Measurements from ENCODE around the gene COL4A2.

COL4A2 gene

GRCh38 chr13:110361365-110361911, 54.4 kb downstream of the COL4A2 start:
- Histone ChIP-seq H3K4me3 (ENCODE audit: insufficient read depth, low read depth, low read length, poor library complexity, severe bottlenecking) (no peak overlapping the region), H3K27ac (ENCODE audit: insufficient read depth, low read length, poor library complexity, severe bottlenecking) (no peak overlapping the region), H3K36me3 (ENCODE audit: control insufficient read depth, insufficient read depth, low read length) (no peaks in the 10 kb centered on the region), H3K4me1 (ENCODE audit: control insufficient read depth, insufficient read depth, low read length, poor library complexity, severe bottlenecking) (no peaks in the 10 kb centered on the region), H3K9me3 (ENCODE audit: control insufficient read depth, low read length) (no peaks in the 10 kb centered on the region), H3K27me3 (replicated peaks; ENCODE audit: control insufficient read depth, insufficient read depth, low read length, poor library complexity, severe bottlenecking) (no peaks in the 10 kb centered on the region)
- no peak for DNase-seq

GRCh38 chr13:110363010-110363409, 55.9 kb downstream of the COL4A2 start:
- Histone ChIP-seq H3K27ac (ENCODE audit: insufficient read depth, low read length, poor library complexity, severe bottlenecking) (no peak overlapping the region), H3K27me3 (replicated peaks; ENCODE audit: control insufficient read depth, insufficient read depth, low read length, poor library complexity, severe bottlenecking) (no peaks in the 10 kb centered on the region), H3K36me3 (ENCODE audit: control insufficient read depth, insufficient read depth, low read length) (no peaks in the 10 kb centered on the region), H3K4me3 (ENCODE audit: insufficient read depth, low read depth, low read length, poor library complexity, severe bottlenecking) (no peak overlapping the region), H3K4me1 (ENCODE audit: control insufficient read depth, insufficient read depth, low read length, poor library complexity, severe bottlenecking) (no peaks in the 10 kb centered on the region), H3K9me3 (ENCODE audit: control insufficient read depth, low read length) (no peaks in the 10 kb centered on the region)
- DNase-seq: no peak

- H3K4me3 ChIP-seq (ENCODE audit: insufficient read depth, low read depth, low read length, poor library complexity, severe bottlenecking): no peak overlapping the region
- DNase-seq: no peak
- H3K27me3 ChIP-seq (replicated peaks; ENCODE audit: control insufficient read depth, insufficient read depth, low read length, poor library complexity, severe bottlenecking): no peaks in the 10 kb centered on the region
- no peaks in the 10 kb centered on the region for H3K4me1 ChIP-seq (ENCODE audit: control insufficient read depth, insufficient read depth, low read length, poor library complexity, severe bottlenecking)
- no peaks in the 10 kb centered on the region for H3K9me3 ChIP-seq (ENCODE audit: control insufficient read depth, low read length)
- no peak overlapping the region for H3K27ac ChIP-seq (ENCODE audit: insufficient read depth, low read length, poor library complexity, severe bottlenecking)
- H3K36me3 ChIP-seq (ENCODE audit: control insufficient read depth, insufficient read depth, low read length): no peaks in the 10 kb centered on the region
Measured at GRCh38 chr13:110364081-110364480, 57.0 kb downstream of the COL4A2 start.

- no peak overlapping the region for H3K4me3 ChIP-seq (ENCODE audit: insufficient read depth, low read depth, low read length, poor library complexity, severe bottlenecking)
- H3K9me3 ChIP-seq (ENCODE audit: control insufficient read depth, low read length): no peaks in the 10 kb centered on the region
- H3K27me3 ChIP-seq (replicated peaks; ENCODE audit: control insufficient read depth, insufficient read depth, low read length, poor library complexity, severe bottlenecking): no peaks in the 10 kb centered on the region
- no peak overlapping the region for H3K27ac ChIP-seq (ENCODE audit: insufficient read depth, low read length, poor library complexity, severe bottlenecking)
- H3K4me1 ChIP-seq (ENCODE audit: control insufficient read depth, insufficient read depth, low read length, poor library complexity, severe bottlenecking): no peaks in the 10 kb centered on the region
- H3K36me3 ChIP-seq (ENCODE audit: control insufficient read depth, insufficient read depth, low read length): no peaks in the 10 kb centered on the region
- no peak for DNase-seq
Measured at GRCh38 chr13:110365876-110366275, 58.8 kb downstream of the COL4A2 start.

- H3K9me3 ChIP-seq (ENCODE audit: control insufficient read depth, low read length): no peaks in the 10 kb centered on the region
- no peak for DNase-seq
- H3K36me3 ChIP-seq (ENCODE audit: control insufficient read depth, insufficient read depth, low read length): no peaks in the 10 kb centered on the region
- no peaks in the 10 kb centered on the region for H3K4me1 ChIP-seq (ENCODE audit: control insufficient read depth, insufficient read depth, low read length, poor library complexity, severe bottlenecking)
- H3K27ac ChIP-seq (ENCODE audit: insufficient read depth, low read length, poor library complexity, severe bottlenecking): no peak overlapping the region
- no peaks in the 10 kb centered on the region for H3K27me3 ChIP-seq (replicated peaks; ENCODE audit: control insufficient read depth, insufficient read depth, low read length, poor library complexity, severe bottlenecking)
- H3K4me3 ChIP-seq (ENCODE audit: insufficient read depth, low read depth, low read length, poor library complexity, severe bottlenecking): no peak overlapping the region
Measured at GRCh38 chr13:110366733-110367132, 59.6 kb downstream of the COL4A2 start.

- Histone ChIP-seq H3K27ac (ENCODE audit: insufficient read depth, low read length, poor library complexity, severe bottlenecking) (no peak overlapping the region), H3K27me3 (replicated peaks; ENCODE audit: control insufficient read depth, insufficient read depth, low read length, poor library complexity, severe bottlenecking) (no peaks in the 10 kb centered on the region), H3K9me3 (ENCODE audit: control insufficient read depth, low read length) (no peaks in the 10 kb centered on the region), H3K4me1 (ENCODE audit: control insufficient read depth, insufficient read depth, low read length, poor library complexity, severe bottlenecking) (no peaks in the 10 kb centered on the region), H3K4me3 (ENCODE audit: insufficient read depth, low read depth, low read length, poor library complexity, severe bottlenecking) (no peak overlapping the region), H3K36me3 (ENCODE audit: control insufficient read depth, insufficient read depth, low read length) (no peaks in the 10 kb centered on the region)
- DNase-seq: no peak
Measured at GRCh38 chr13:110367620-110368019, 60.5 kb downstream of the COL4A2 start.

- Histone ChIP-seq H3K9me3 (ENCODE audit: control insufficient read depth, low read length) (no peaks in the 10 kb centered on the region), H3K36me3 (ENCODE audit: control insufficient read depth, insufficient read depth, low read length) (no peaks in the 10 kb centered on the region), H3K27me3 (replicated peaks; ENCODE audit: control insufficient read depth, insufficient read depth, low read length, poor library complexity, severe bottlenecking) (no peaks in the 10 kb centered on the region), H3K4me3 (ENCODE audit: insufficient read depth, low read depth, low read length, poor library complexity, severe bottlenecking) (no peak overlapping the region), H3K27ac (ENCODE audit: insufficient read depth, low read length, poor library complexity, severe bottlenecking) (no peak overlapping the region), H3K4me1 (ENCODE audit: control insufficient read depth, insufficient read depth, low read length, poor library complexity, severe bottlenecking) (no peaks in the 10 kb centered on the region)
- DNase-seq: no peak
Measured at GRCh38 chr13:110368408-110368807, 61.3 kb downstream of the COL4A2 start.

- Histone ChIP-seq H3K4me3 (ENCODE audit: insufficient read depth, low read depth, low read length, poor library complexity, severe bottlenecking) (no peak overlapping the region), H3K27ac (ENCODE audit: insufficient read depth, low read length, poor library complexity, severe bottlenecking) (no peak overlapping the region), H3K9me3 (ENCODE audit: control insufficient read depth, low read length) (no peaks in the 10 kb centered on the region), H3K4me1 (ENCODE audit: control insufficient read depth, insufficient read depth, low read length, poor library complexity, severe bottlenecking) (no peaks in the 10 kb centered on the region), H3K36me3 (ENCODE audit: control insufficient read depth, insufficient read depth, low read length) (no peaks in the 10 kb centered on the region), H3K27me3 (replicated peaks; ENCODE audit: control insufficient read depth, insufficient read depth, low read length, poor library complexity, severe bottlenecking) (no peaks in the 10 kb centered on the region)
- DNase-seq: no peak
Measured at GRCh38 chr13:110369400-110369799, 62.3 kb downstream of the COL4A2 start.

GRCh38 chr13:110371550-110372465, 64.7 kb downstream of the COL4A2 start:
- H3K27me3 ChIP-seq (replicated peaks; ENCODE audit: control insufficient read depth, insufficient read depth, low read length, poor library complexity, severe bottlenecking): no peaks in the 10 kb centered on the region
- no peak overlapping the region for H3K27ac ChIP-seq (ENCODE audit: insufficient read depth, low read length, poor library complexity, severe bottlenecking)
- no peak for DNase-seq
- no peaks in the 10 kb centered on the region for H3K4me1 ChIP-seq (ENCODE audit: control insufficient read depth, insufficient read depth, low read length, poor library complexity, severe bottlenecking)
- H3K4me3 ChIP-seq (ENCODE audit: insufficient read depth, low read depth, low read length, poor library complexity, severe bottlenecking): no peak overlapping the region
- no peaks in the 10 kb centered on the region for H3K36me3 ChIP-seq (ENCODE audit: control insufficient read depth, insufficient read depth, low read length)
- H3K9me3 ChIP-seq (ENCODE audit: control insufficient read depth, low read length): no peaks in the 10 kb centered on the region

- H3K9me3 ChIP-seq (ENCODE audit: control insufficient read depth, low read length): no peaks in the 10 kb centered on the region
- no peak overlapping the region for H3K27ac ChIP-seq (ENCODE audit: insufficient read depth, low read length, poor library complexity, severe bottlenecking)
- no peak for DNase-seq
Measured at GRCh38 chr13:110372676-110373075, 65.6 kb downstream of the COL4A2 start.

More at GRCh38 chr13:110372676-110373075, 65.6 kb downstream of the COL4A2 start:
- Histone ChIP-seq H3K4me1 (ENCODE audit: control insufficient read depth, insufficient read depth, low read length, poor library complexity, severe bottlenecking) (no peaks in the 10 kb centered on the region), H3K4me3 (ENCODE audit: insufficient read depth, low read depth, low read length, poor library complexity, severe bottlenecking) (no peak overlapping the region), H3K36me3 (ENCODE audit: control insufficient read depth, insufficient read depth, low read length) (no peaks in the 10 kb centered on the region), H3K27me3 (replicated peaks; ENCODE audit: control insufficient read depth, insufficient read depth, low read length, poor library complexity, severe bottlenecking) (no peaks in the 10 kb centered on the region)

Data from effector memory CD4-positive, alpha-beta T cell (primary cell).